Neural progenitor cell (in vitro differentiated cells): Measurements from ENCODE around the gene TMEM154. TPM values are rescaled to one million over a fixed set of nuclear protein-coding genes. Genes with fewer than 3 reads are reported as not detected.

ENCODE experiments used
- DNase-seq: peaks from one replicate; pipeline ENCODE4 v3.0.0-alpha.2; 2016; ENCODE audit warnings: low spot score
- H2AFZ ChIP-seq: fragments of 200-600 bp; sonication (generic); replicated peaks from 2 replicates; pipeline ENCODE4 v1.6.1; 2016; ENCODE audit warnings: antibody characterized with exemption
- H3F3A ChIP-seq: fragments of 200-600 bp; sonication (generic); 2 replicates; pipeline ENCODE4 v1.6.1; 2016; ENCODE audit warnings: antibody characterized with exemption, low read depth
- H3K27ac ChIP-seq: fragments of 200-600 bp; sonication (generic); 2 replicates; pipeline ENCODE4 v1.5.1; 2016; ENCODE audit warnings: mild to moderate bottlenecking
- H3K27me3 ChIP-seq: fragments of 200-600 bp; sonication (generic); 2 replicates; pipeline ENCODE4 v1.6.1; 2016; ENCODE audit warnings: mild to moderate bottlenecking, moderate library complexity
- H3K36me3 ChIP-seq: fragments of 200-600 bp; sonication (generic); 2 replicates; pipeline ENCODE4 v1.5.1; 2016
- H3K4me1 ChIP-seq: fragments of 200-600 bp; sonication (generic); 2 replicates; pipeline ENCODE4 v1.6.1; 2016; ENCODE audit warnings: mixed run types
- H3K4me2 ChIP-seq: fragments of 200-600 bp; sonication (generic); 2 replicates; pipeline ENCODE4 v1.6.1; 2016
- H3K4me3 ChIP-seq: fragments of 200-600 bp; sonication (generic); 2 replicates; pipeline ENCODE4 v1.5.1; 2016
- H3K79me2 ChIP-seq: fragments of 200-600 bp; sonication (generic); 2 replicates; pipeline ENCODE4 v1.6.1; 2016; ENCODE audit warnings: low read depth
- H3K9ac ChIP-seq: fragments of 200-600 bp; sonication (generic); 2 replicates; pipeline ENCODE4 v1.6.1; 2016
- H3K9me3 ChIP-seq: fragments of 200-600 bp; sonication (generic); 2 replicates; pipeline ENCODE4 v1.5.1; 2016; ENCODE audit warnings: low read depth
- H4K20me1 ChIP-seq: fragments of 200-600 bp; sonication (generic); 2 replicates; pipeline ENCODE4 v1.6.1; 2016; ENCODE audit warnings: low read depth
- H3K27ac Mint-ChIP-seq: 3 replicates; pipeline ENCODE4 v1.8.0; 2021; ENCODE audit warnings: mixed read lengths
- H3K27me3 Mint-ChIP-seq: 2 replicates; pipeline ENCODE4 v1.8.0; 2022; ENCODE audit warnings: low read depth, mild to moderate bottlenecking, inconsistent platforms, moderate library complexity, mixed read lengths; ENCODE audit not compliant: insufficient read depth
- H3K36me3 Mint-ChIP-seq: 3 replicates; pipeline ENCODE4 v1.8.0; 2021; ENCODE audit warnings: mixed read lengths
- H3K4me1 Mint-ChIP-seq: 3 replicates; pipeline ENCODE4 v1.8.0; 2021; ENCODE audit warnings: mixed read lengths
- H3K4me3 Mint-ChIP-seq: 3 replicates; pipeline ENCODE4 v1.8.0; 2021; ENCODE audit warnings: mild to moderate bottlenecking, moderate library complexity, mixed read lengths
- H3K9me3 Mint-ChIP-seq: 3 replicates; pipeline ENCODE4 v1.8.0; 2020; ENCODE audit warnings: mixed read lengths
- CTCF ChIP-seq: fragments of 200-600 bp; sonication (generic); IDR thresholded peaks from 2 replicates; pipeline ENCODE4 v1.5.1; 2017; ENCODE audit warnings: antibody characterized with exemption, mild to moderate bottlenecking
- EZH2 ChIP-seq: fragments of 200-600 bp; sonication (generic); IDR thresholded peaks from 2 replicates; pipeline ENCODE4 v1.6.1; 2017; ENCODE audit warnings: antibody characterized with exemption, mild to moderate bottlenecking, moderate library complexity
- EZH2phosphoT487 ChIP-seq: fragments of 200-600 bp; sonication (generic); IDR thresholded peaks from 2 replicates; pipeline ENCODE4 v1.6.1; 2017; ENCODE audit warnings: antibody characterized with exemption
- total RNA-seq: library from RNA; depleted of rRNA; stranded (reverse); fragments of >200 nt; gene quantifications from 2 replicates; pipeline ENCODE4 v1.2.3, GENCODE V29; 2015; ENCODE audit warnings: low replicate concordance

The TMEM154 gene
- total RNA-seq, 1 donor from 2014 or later = 3.0 TPM

GRCh38 chr4:152613351-152613750, 66.4 kb downstream of the TMEM154 start:
- no peaks in the 10 kb centered on the region for H3K9me3 ChIP-seq
- no peak overlapping the region for H3K4me2 ChIP-seq
- H3K4me3 ChIP-seq = no peak overlapping the region
- no peaks in the 10 kb centered on the region for H3F3A ChIP-seq
- no peaks in the 10 kb centered on the region for H4K20me1 ChIP-seq
- H3K27me3 ChIP-seq = no peaks in the 10 kb centered on the region
- Mint-ChIP-seq H3K36me3 (no peaks in the 10 kb centered on the region), H3K4me3 (no peak overlapping the region), H3K27ac (no peak overlapping the region), H3K27me3 (peaks cover 6% of the 10 kb centered on the region), H3K4me1 (peaks cover 5% of the 10 kb centered on the region), H3K9me3 (no peaks in the 10 kb centered on the region)
- H3K36me3 ChIP-seq = no peaks in the 10 kb centered on the region
- H3K4me1 ChIP-seq = no peaks in the 10 kb centered on the region
- H3K79me2 ChIP-seq = no peaks in the 10 kb centered on the region
- H2AFZ ChIP-seq = no peak overlapping the region
- no peak overlapping the region for H3K9ac ChIP-seq
- DNase-seq = no peak
- no peak for TF ChIP-seq CTCF
- TF ChIP-seq EZH2 = no peak
- no peak for TF ChIP-seq EZH2phosphoT487
- no peak overlapping the region for H3K27ac ChIP-seq

GRCh38 chr4:152610131-152610530, 69.7 kb downstream of the TMEM154 start:
- Histone ChIP-seq H3K4me3 (no peak overlapping the region), H2AFZ (no peak overlapping the region), H3K27me3 (no peaks in the 10 kb centered on the region), H3K79me2 (no peaks in the 10 kb centered on the region), H3K36me3 (no peaks in the 10 kb centered on the region), H3K27ac (no peak overlapping the region), H3F3A (peaks cover 29% of the 10 kb centered on the region), H4K20me1 (no peaks in the 10 kb centered on the region), H3K9me3 (no peaks in the 10 kb centered on the region), H3K4me1 (peaks cover 23% of the 10 kb centered on the region), H3K9ac (no peak overlapping the region), H3K4me2 (no peak overlapping the region)
- no peak for DNase-seq
- peaks cover 6% of the 10 kb centered on the region for H3K27me3 Mint-ChIP-seq
- H3K27ac Mint-ChIP-seq = no peak overlapping the region
- H3K4me1 Mint-ChIP-seq = peaks cover 32% of the 10 kb centered on the region
- H3K4me3 Mint-ChIP-seq = no peak overlapping the region
- no peaks in the 10 kb centered on the region for H3K36me3 Mint-ChIP-seq
- TF ChIP-seq EZH2 (no peak), CTCF (no peak), EZH2phosphoT487 (no peak)
- no peaks in the 10 kb centered on the region for H3K9me3 Mint-ChIP-seq

GRCh38 chr4:152609481-152609880, 70.3 kb downstream of the TMEM154 start:
- Histone ChIP-seq H3F3A (peaks cover 29% of the 10 kb centered on the region), H3K9ac (no peak overlapping the region), H3K4me2 (no peak overlapping the region), H3K36me3 (no peaks in the 10 kb centered on the region), H3K9me3 (no peaks in the 10 kb centered on the region), H4K20me1 (no peaks in the 10 kb centered on the region), H3K79me2 (no peaks in the 10 kb centered on the region), H3K4me1 (peaks cover 26% of the 10 kb centered on the region), H2AFZ (no peak overlapping the region), H3K27me3 (no peaks in the 10 kb centered on the region), H3K27ac (no peak overlapping the region), H3K4me3 (no peak overlapping the region)
- Mint-ChIP-seq H3K27ac (no peak overlapping the region), H3K27me3 (peaks cover 6% of the 10 kb centered on the region), H3K4me1 (peaks cover 37% of the 10 kb centered on the region), H3K9me3 (peaks cover 4% of the 10 kb centered on the region), H3K36me3 (no peaks in the 10 kb centered on the region), H3K4me3 (no peak overlapping the region)
- TF ChIP-seq CTCF (no peak), EZH2phosphoT487 (no peak), EZH2 (no peak)
- no peak for DNase-seq
